ENCODE data around the gene CCDC91.

- TF ChIP-seq TCF7L2 (IDR thresholded peaks at IDR 0.05; ENCODE audit: low read depth, low read length) (no peak), REST (IDR thresholded peaks at IDR 0.05; ENCODE audit: insufficient read depth in 1 of 2, low read depth in 2 of 2, low read length in 1 of 2) (no peak)
Measured at GRCh38 chr12:28231248-28231647, 41.0 kb downstream of the CCDC91 start.
